Endothelial cell of umbilical vein (primary cell): ENCODE results near the gene GTF3C1. TPM values are rescaled to one million over a fixed set of nuclear protein-coding genes. Genes with fewer than 3 reads are reported as not detected.

Source experiments
- BruUV-seq: library from RNA; stranded (reverse); fragments of 400-500 nt; replicated peaks from 2 replicates; lab custom pipeline; 2021; lab: Mats Ljungman, UMichigan
- CTCF ChIA-PET: fragments of 300-600, 350-600 bp; sonication (Branson Sonifier 250); formaldehyde crosslinking; loops from one replicate; lab custom pipeline; 2021; ENCODE audit warnings: antibody characterized with exemption, inconsistent platforms; lab: Charles Lee
- POLR2A ChIA-PET: fragments of 300-600, 350-600 bp; sonication (Branson Sonifier 250); formaldehyde crosslinking; loops from one replicate; lab custom pipeline; 2021; ENCODE audit warnings: antibody characterized with exemption, inconsistent platforms; lab: Charles Lee
- DNase-seq: peaks from one replicate; pipeline ENCODE4 v3.0.0-alpha.2; 2011; ENCODE audit warnings: low read depth, low spot score
- FAIRE-seq: peaks from 2 replicates; lab custom pipeline; 2011; peaks lifted over from hg19 to GRCh38; lab: Jason Lieb, UNC
- H2AFZ ChIP-seq: 2 replicates; pipeline ENCODE4 v1.6.0; 2012; ENCODE audit warnings: low read depth, low read length, control low read depth, inconsistent platforms
- H3K27ac ChIP-seq: 2 replicates; pipeline ENCODE4 v1.5.1; 2011; ENCODE audit warnings: low read depth, mild to moderate bottlenecking, control low read depth, low read length, moderate library complexity; ENCODE audit not compliant: insufficient read depth
- H3K27me3 ChIP-seq, 2 experiments: 2 replicates each; pipeline versions ENCODE4 v1.6.0 to v1.6.1; 2011; ENCODE audit warnings: low read length in 2 of 2, mixed read lengths in 1 of 2; ENCODE audit not compliant: control insufficient read depth in 2 of 2, insufficient read depth in 2 of 2
- H3K36me3 ChIP-seq, 2 experiments: 2 replicates in 1 of 2; 3 replicates in 1 of 2; pipeline ENCODE4 v1.5.1; 2011; ENCODE audit warnings: low read length in 2 of 2, mild to moderate bottlenecking in 1 of 2, moderate library complexity in 1 of 2; ENCODE audit not compliant: control insufficient read depth in 2 of 2, insufficient read depth in 2 of 2; ENCODE audit errors: extremely low read depth in 1 of 2
- H3K4me1 ChIP-seq: 3 replicates; pipeline ENCODE4 v1.5.1; 2011; ENCODE audit warnings: mild to moderate bottlenecking, low read length; ENCODE audit not compliant: control insufficient read depth, insufficient read depth; ENCODE audit errors: extremely low read depth
- H3K4me2 ChIP-seq: 2 replicates; pipeline ENCODE4 v1.6.1; 2011; ENCODE audit warnings: low read length, control low read depth, mixed read lengths; ENCODE audit not compliant: insufficient read depth
- H3K4me3 ChIP-seq, 3 experiments: fragments of 200-600 bp in 1 of 3; sonication (generic), shearing (Covaris generic) in 1 of 3; replicated peaks in 1 of 3; 2 replicates each; pipeline ENCODE4 v1.5.1; 2011 to 2016; ENCODE audit warnings: control low read depth in 3 of 3, low read length in 3 of 3, mild to moderate bottlenecking in 2 of 3, inconsistent platforms in 1 of 3, low read depth in 1 of 3, moderate library complexity in 1 of 3; ENCODE audit not compliant: insufficient read depth in 1 of 3
- H3K79me2 ChIP-seq: 2 replicates; pipeline ENCODE4 v1.6.0; 2012; ENCODE audit warnings: low read length, inconsistent platforms; ENCODE audit not compliant: control insufficient read depth, insufficient read depth
- H3K9ac ChIP-seq: replicated peaks from 2 replicates; pipeline ENCODE3; 2011; ENCODE audit warnings: low read length, control low read depth; ENCODE audit not compliant: insufficient read depth; ENCODE audit errors: extremely low read depth
- H3K9me1 ChIP-seq: replicated peaks from 3 replicates; pipeline ENCODE4 v1.6.0; 2011; ENCODE audit warnings: mild to moderate bottlenecking, low read length; ENCODE audit not compliant: control insufficient read depth, insufficient read depth; ENCODE audit errors: extremely low read depth
- H3K9me3 ChIP-seq: replicated peaks from 2 replicates; pipeline ENCODE4 v1.5.1; 2012; ENCODE audit warnings: low read length, inconsistent platforms; ENCODE audit not compliant: control insufficient read depth, insufficient read depth
- H4K20me1 ChIP-seq: replicated peaks from 2 replicates; pipeline ENCODE3; 2011; ENCODE audit warnings: mild to moderate bottlenecking, low read length; ENCODE audit not compliant: control insufficient read depth, insufficient read depth; ENCODE audit errors: extremely low read depth
- EZH2 ChIP-seq: IDR thresholded peaks from 2 replicates; pipeline ENCODE4 v1.6.1; 2012; ENCODE audit warnings: borderline replicate concordance, low read depth, mild to moderate bottlenecking, moderate library complexity, low read length, inconsistent platforms; ENCODE audit not compliant: severe bottlenecking
- FOS ChIP-seq: IDR thresholded peaks from 2 replicates; pipeline ENCODE4 v1.6.1; 2011; ENCODE audit warnings: mild to moderate bottlenecking, low read length, moderate library complexity, borderline replicate concordance; ENCODE audit not compliant: insufficient read depth
- GATA2 ChIP-seq: IDR thresholded peaks from 2 replicates; pipeline ENCODE4 v1.7.0; 2011; ENCODE audit warnings: low read depth, mild to moderate bottlenecking, moderate library complexity, mixed read lengths, low read length; ENCODE audit not compliant: insufficient read length, insufficient read depth
- JUN ChIP-seq: IDR thresholded peaks from 2 replicates; pipeline ENCODE4 v1.6.1; 2011; ENCODE audit warnings: borderline replicate concordance, low read depth; ENCODE audit not compliant: insufficient read length, insufficient read depth
- MYC ChIP-seq: IDR thresholded peaks from one replicate; pipeline ENCODE4 v1.6.1; 2011; ENCODE audit warnings: mild to moderate bottlenecking, low read depth, low read length
- POLR2A ChIP-seq: IDR thresholded peaks from 2 replicates; pipeline ENCODE4 v1.6.1; 2012; ENCODE audit warnings: low read depth, mild to moderate bottlenecking, control low read depth, low read length
- POLR2AphosphoS5 ChIP-seq: IDR thresholded peaks from 2 replicates; pipeline ENCODE4 v1.6.1; 2012; ENCODE audit warnings: low read depth, mild to moderate bottlenecking, control low read depth, low read length, moderate library complexity; ENCODE audit not compliant: insufficient read depth
- dilution Hi-C: fragments of 300-500 bp; cut with MboI; formaldehyde crosslinking; loops from one replicate; pipeline ENCODE4 v1.15.0; 2019; ENCODE audit warnings: low sequenced_read_pairs; ENCODE audit not compliant: extremely low pct_ligation_motif_present
- intact Hi-C: fragments of 100-400 bp; cut with micrococcal nuclease; formaldehyde crosslinking; loops from one replicate; pipeline ENCODE4 v1.10.0; 2022
- polyA plus RNA-seq, 4 experiments: library from polyadenylated mRNA; depleted of rRNA in 3 of 4; stranded (reverse) in 3 of 4; unstranded in 1 of 4; fragments of >200 nt; gene quantifications; 2 replicates each; pipeline versions ENCODE4 v1.2.1 to v1.2.3, GENCODE V29; 2011 to 2012; ENCODE audit warnings: missing spikeins in 1 of 4
- total RNA-seq: library from RNA; stranded (reverse); gene quantifications from 2 replicates; pipeline ENCODE4 v1.2.3, GENCODE V29; 2021
- TF ChIP-seq, protein P1 (sequence below): IDR thresholded peaks from 2 replicates; pipeline ENCODE4 v1.6.1; 2011; ENCODE audit not compliant: insufficient read depth, insufficient read length
- TF ChIP-seq, protein P2 (sequence below), 2 donors: IDR thresholded peaks; 1 replicate in 1 of 2; 2 replicates in 1 of 2; pipeline ENCODE4 v1.5.1; 2011; ENCODE audit warnings: low read length in 2 of 2, mild to moderate bottlenecking in 2 of 2, moderate library complexity in 2 of 2, control low read depth in 1 of 2, inconsistent platforms in 1 of 2, low read depth in 1 of 2; ENCODE audit not compliant: insufficient read depth in 1 of 2; ENCODE audit errors: extremely low read depth in 1 of 2

Gene GTF3C1
- total and polyA plus RNA-seq, 2 donors (not counting 3 experiments of a cell fraction or from before 2014, with no cell fraction given), result 58.1 to 86.1 TPM

DNA sequence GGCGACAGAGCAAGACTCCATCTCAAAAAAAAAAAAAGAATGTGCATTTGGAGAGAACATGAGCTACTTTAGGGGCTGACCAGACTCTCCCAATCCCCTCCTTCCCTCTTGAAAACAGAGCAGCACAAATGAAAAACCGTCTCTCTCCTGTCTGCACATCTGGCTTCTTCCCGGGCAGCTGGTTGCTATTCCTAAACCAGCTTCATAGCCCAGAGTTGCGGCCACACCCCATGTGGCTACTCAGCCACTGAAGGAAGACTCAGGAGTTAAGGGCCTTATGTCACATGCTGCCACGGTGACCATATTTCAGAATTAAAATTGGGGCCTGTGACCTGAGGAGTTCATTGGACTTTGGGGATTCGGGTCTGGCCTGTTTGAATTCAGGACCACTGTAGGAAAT is 48.5 kb upstream of the GTF3C1 start:
- Histone ChIP-seq H4K20me1 (no peaks in the 10 kb centered on the region), H3K9me3 (no peaks in the 10 kb centered on the region), H3K4me1 (no peaks in the 10 kb centered on the region), H3K4me2 (no peak overlapping the region), H2AFZ (no peak overlapping the region), H3K36me3 (peaks cover 0 to 3% of the 10 kb centered on the region in 2 experiments), H3K79me2 (no peaks in the 10 kb centered on the region), H3K4me3 (no peak overlapping the region), H3K27me3 (no peaks in the 10 kb centered on the region), H3K27ac (no peak overlapping the region), H3K9me1 (no peaks in the 10 kb centered on the region), H3K9ac (no peak overlapping the region)
- ChIA-PET POLR2A (no interaction called here), CTCF (interaction anchor here (0.7 to 1.1 kb wide), 3 partner anchors 9 to 269 kb away, joined by 3 to 4 read pairs (median 3); no protein-coding TSS in a partner anchor)
- TF ChIP-seq JUN (no peak), EZH2 (no peak), GATA2 (no peak), POLR2A (no peak), POLR2AphosphoS5 (no peak), MYC (no peak), FOS (no peak)
- TF ChIP-seq, protein P1, sequence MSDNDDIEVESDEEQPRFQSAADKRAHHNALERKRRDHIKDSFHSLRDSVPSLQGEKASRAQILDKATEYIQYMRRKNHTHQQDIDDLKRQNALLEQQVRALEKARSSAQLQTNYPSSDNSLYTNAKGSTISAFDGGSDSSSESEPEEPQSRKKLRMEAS, result no peak
- TF ChIP-seq, protein P2, sequence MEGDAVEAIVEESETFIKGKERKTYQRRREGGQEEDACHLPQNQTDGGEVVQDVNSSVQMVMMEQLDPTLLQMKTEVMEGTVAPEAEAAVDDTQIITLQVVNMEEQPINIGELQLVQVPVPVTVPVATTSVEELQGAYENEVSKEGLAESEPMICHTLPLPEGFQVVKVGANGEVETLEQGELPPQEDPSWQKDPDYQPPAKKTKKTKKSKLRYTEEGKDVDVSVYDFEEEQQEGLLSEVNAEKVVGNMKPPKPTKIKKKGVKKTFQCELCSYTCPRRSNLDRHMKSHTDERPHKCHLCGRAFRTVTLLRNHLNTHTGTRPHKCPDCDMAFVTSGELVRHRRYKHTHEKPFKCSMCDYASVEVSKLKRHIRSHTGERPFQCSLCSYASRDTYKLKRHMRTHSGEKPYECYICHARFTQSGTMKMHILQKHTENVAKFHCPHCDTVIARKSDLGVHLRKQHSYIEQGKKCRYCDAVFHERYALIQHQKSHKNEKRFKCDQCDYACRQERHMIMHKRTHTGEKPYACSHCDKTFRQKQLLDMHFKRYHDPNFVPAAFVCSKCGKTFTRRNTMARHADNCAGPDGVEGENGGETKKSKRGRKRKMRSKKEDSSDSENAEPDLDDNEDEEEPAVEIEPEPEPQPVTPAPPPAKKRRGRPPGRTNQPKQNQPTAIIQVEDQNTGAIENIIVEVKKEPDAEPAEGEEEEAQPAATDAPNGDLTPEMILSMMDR (IDR thresholded peaks at IDR 0.05; ENCODE audit: extremely low read depth in 1 of 2, insufficient read depth in 1 of 2, low read depth in 1 of 2, low read length in 2 of 2), result no peak
- BruUV-seq, result no TSS peak
- no peak for DNase-seq
- intact Hi-C loops, result no loop called here
- dilution Hi-C loops, result no loop called here
- no peak for FAIRE-seq
